Activated CD4-positive, alpha-beta T cell treated with anti-CD3 and anti-CD28 coated beads, Interleukin-2, Interleukin-4, amounts not matched to agents 100 ng/mL and 50 ng/mL, durations not matched to agents 16 hours and 8 hours (primary cell): Measurements from ENCODE around the gene GSG1L.

Experiments
- DNase-seq: peaks from one replicate; pipeline ENCODE4 v3.0.0-alpha.2; 2020; ENCODE audit warnings: low spot score

Gene GSG1L

DNA sequence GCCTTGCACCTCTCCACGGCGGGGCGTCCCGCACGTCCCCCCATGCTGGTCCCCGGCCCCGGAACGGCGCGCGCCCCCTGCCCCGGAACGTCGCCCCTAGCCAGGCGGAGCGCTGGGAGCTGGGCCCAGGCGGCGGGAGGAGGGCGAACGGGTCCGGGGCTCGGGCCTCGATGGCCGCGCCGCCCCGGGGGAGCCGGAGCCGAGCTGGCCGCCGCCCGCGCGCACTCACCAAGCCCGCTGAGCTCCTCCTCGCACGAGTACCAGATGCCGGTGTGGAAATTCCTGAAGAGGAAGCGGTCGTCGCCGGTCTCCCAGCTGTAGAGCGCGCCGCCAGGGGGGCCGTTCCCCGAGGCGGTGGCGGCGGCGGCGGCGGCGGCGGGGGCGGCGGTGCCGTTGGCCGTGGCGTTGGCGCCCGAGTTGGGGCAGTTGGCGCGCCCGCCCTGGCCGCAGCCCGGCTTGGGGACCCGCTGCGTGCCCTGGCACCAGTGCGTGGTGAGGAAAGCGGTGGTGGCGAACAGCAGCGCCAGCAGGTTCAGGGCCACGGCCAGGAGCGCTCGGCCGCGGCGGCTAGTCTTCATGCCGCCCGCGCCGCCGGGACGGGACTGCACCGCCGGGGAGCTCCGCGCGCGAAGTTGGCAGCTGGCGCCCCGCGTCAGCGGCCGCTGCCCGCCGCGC, 530 bp downstream of the GSG1L start:
- no peak for DNase-seq

DNA sequence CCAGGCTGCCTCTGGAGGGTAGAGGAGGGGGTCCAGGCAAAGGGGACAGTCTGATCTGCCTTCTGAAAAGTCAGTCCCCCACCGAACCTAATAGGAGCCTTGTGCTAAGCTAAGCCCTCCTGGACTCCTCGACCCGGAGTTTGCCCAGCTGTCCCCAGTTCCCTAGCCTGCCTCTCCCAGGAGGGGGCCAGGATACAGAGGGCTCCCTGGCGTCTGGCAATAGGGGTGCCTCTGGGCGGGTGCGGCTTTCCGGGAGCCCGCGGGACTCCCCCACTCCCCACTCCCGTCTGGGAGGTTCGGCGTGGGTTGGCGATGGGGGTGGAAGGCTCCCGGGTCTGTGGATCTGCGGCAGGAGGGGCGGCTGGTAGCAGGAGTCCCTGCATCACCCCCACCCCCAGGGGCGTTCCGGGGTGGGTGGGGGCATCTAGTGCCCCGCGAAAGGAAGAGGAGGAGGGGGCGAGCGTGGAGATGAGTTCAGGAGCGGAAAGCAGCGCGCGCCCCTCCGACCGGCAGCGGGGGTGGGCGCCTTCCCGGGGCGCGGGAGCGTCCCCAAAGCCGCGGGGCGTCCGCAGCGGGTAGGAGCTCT, 1.2 kb downstream of the GSG1L start:
- no peak for DNase-seq

GRCh38 chr16:28061352-28062101, 2.0 kb downstream of the GSG1L start:
- no peak for DNase-seq

DNA sequence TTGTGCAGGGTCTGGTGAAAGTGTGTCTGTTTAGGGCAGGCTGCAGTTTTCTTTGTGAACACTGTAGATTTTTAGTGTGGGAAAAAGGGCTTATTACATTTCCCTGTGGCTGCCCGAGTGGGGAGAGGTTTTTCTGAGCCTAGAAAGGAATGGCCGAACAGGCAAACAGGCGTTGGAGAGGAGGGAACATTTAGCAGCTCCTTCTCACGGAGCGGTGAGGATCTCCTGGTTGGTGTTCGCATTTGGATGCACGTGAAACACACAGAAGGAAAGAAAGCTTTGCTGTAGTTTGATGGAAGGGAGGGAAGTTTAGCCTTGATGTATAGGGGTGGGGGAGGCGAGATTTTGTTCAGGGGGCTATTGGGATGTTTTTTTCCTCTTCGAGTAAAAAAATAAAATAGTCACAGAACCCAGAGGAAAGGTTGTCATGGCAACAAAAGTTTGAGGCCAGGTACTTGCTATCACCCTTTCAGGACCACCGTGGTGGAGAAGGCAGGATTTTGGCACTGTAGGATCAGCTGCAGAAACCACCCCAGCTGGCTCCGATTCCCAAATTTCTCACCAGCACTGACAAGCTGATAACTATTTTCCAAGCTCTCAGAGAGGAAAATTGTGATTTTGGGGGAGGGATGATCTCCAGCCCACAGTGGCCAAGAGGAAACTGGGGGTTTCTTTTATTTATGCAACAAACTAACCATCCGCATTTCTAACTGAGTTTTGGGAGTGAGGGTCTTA, 3.5 kb downstream of the GSG1L start:
- no peak for DNase-seq

DNA sequence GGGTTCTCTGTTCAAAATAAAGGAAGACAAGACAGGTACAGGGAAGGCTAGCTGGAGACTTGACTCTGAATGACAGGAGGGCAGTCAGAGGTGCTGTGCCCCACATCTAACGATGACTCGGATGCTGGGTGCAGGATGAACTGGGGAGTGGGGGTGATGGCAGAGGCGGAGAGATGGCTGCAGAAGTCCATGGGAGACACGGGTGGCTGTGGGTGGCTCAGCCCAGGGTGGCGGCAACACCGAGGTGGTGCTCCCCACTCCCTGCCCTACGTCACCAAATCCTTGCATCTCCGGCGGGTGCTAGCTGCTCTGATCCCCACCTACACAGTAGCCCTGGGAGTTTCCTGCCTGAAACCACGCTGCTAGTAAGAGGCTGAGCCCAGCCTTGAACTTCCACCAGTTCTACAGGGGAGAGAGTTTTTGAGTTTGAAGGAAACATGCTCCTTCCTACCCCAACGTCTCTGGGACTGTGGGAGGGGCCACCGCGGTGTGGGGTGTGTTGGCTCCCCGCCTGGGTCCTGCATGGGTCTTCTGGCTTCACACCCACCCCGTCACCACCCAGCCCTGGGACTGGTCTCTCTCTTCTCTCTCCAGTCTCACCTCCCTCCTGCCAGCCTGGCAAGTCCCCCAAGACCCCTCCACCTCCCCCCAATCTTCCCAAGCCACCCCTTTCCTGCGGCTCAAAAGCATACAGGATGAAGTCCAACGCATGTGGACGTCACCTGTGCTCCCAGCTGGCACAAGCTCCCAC, 4.5 kb downstream of the GSG1L start:
- DNase-seq: no peak

- no peak for DNase-seq
These were observed 5.6 kb downstream of the GSG1L start for GRCh38 chr16:28057949-28058348.

DNA sequence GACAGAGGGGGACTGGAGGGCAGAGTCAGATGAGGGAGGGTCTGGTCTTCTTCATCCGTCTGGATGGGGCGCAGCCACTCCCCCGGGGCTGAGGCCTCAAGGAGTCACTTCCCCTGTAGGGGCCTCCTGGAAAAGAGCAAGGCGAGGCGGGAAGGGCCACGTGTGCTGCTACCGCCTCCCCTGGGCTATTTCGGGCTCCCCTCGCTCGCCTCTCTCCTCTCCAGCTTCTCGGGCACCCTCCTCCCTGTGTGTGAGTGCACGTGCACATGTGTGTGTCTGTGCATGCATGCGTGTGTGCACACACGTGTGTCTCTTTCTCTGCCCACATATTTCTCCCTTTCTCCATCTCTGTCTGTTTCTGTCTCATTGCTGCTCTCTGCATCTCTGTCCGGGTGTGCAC, 10.1 kb downstream of the GSG1L start:
- DNase-seq: no peak

DNA sequence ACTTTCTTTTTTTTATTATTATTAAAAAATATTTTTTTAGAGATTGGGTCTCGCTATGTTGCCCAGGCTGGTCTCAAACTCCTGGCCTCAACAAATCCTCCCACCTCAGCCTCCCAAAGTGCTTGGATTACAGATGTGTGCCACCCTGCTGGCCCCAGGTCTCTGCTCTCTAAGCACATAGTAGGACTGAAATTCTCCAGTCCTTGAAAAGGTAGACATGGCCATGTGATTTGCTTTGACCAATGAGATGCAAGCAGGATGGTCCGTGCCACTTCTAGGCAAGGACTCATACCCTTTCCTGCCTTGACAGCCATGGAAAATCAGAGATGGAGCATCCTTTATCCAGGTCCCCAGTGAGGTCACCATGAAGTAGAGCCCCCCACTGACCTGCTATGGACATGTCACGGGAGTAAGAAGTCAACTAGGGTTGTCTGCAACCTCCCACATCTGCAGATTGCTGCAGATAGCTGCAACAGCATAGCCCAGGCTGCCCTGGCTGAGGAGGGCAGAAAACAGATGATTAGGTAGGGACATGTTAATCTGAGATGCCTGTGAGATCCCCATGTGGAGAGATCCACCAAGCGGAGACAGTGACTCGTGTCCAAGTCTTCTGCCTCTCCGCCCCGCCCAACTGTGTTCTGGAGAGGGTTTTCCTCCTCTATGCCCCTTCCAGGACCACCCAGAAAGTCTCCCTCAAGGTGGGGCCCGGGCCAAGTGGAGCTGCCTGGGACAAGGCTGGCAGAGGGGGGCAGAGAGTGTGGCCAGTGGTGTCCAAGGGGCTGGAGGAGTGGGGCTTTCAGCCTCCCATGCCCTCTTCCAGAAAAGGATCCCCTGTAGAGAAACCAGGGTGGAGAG, 11.0 kb downstream of the GSG1L start:
- DNase-seq: no peak

DNA sequence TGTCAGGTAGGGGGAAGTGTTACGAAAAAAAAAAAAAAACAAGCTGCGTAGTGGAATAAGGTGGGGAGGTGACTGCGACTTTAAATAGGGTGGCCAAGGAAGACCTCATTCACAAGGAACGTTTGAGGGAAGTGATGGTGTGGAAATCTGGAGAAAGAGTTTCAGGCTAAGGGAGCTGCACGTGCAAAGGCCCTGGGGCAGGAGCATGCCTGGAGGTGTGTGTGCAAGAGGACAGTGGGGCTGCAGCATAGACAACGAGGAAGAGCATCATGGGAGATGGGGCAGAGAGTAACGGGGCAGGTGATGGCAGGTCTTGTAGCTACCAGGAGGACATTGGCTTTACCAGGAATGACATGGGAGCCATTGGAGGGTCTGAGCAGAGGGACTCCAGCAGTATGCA, 12.0 kb downstream of the GSG1L start:
- DNase-seq: no peak

- no peak for DNase-seq
These were observed 20.7 kb downstream of the GSG1L start for GRCh38 chr16:28042811-28043210.

GRCh38 chr16:28041615-28042014, 21.9 kb downstream of the GSG1L start:
- DNase-seq: no peak

- no peak for DNase-seq
These were observed 23.5 kb downstream of the GSG1L start for GRCh38 chr16:28040039-28040438.

DNA sequence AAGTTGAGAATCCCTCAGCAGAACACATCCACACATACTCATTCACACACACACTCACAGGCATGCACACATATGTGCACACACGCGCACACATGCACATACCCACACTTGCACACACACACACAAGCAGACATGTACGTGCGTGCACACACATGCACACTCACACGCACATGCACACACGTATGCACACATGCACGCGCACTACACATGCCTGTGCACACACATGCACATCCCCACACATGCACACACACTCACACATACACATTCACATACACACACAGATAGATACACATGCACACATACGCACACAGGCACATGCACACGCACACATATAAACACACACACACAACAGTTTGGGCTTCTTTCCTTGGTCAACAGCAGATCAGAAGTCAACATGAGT, 24.0 kb downstream of the GSG1L start:
- no peak for DNase-seq

GRCh38 chr16:28038409-28038808, 25.1 kb downstream of the GSG1L start:
- no peak for DNase-seq

- DNase-seq: no peak
These were observed 27.6 kb downstream of the GSG1L start for GRCh38 chr16:28035866-28036393.

DNA sequence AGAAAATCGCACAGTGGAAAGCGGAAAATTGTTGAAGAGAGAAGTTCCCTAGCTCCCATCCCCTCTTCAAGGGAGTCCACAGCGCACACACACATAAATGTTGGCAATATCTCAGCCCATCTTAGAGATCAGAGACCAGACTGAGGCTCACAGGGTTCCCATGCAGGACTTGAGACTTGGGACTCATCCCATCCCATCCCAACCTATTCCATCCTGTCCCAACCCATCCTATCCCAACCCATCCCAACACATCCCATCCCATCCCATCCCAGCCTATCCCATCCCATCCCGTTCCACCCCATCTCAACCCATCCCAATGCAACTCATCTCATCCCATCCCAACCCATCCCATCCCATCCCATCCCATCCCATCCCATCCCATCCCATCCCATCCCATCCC, 29.6 kb downstream of the GSG1L start:
- no peak for DNase-seq

- DNase-seq: no peak
These were observed 34.0 kb downstream of the GSG1L start for GRCh38 chr16:28029387-28030002.

DNA sequence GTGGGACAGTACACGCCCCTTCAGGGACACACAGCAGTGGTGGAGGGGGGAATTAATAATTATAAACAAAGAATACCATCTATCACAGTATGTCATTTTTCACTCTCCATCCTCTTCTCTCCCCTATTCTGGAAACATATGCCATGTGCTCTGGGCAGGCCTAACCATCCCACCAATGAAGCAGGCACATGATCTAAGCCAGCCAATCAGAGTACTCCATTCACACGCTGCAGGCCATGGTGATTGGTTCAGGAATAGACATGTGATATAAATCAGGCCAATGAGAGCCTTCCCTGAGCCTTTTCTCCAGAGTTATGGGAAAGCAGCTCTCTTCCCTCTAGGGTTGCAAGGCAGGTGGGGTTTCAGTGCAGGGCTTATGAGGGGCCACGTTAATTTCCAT, 36.5 kb downstream of the GSG1L start:
- DNase-seq: no peak

DNA sequence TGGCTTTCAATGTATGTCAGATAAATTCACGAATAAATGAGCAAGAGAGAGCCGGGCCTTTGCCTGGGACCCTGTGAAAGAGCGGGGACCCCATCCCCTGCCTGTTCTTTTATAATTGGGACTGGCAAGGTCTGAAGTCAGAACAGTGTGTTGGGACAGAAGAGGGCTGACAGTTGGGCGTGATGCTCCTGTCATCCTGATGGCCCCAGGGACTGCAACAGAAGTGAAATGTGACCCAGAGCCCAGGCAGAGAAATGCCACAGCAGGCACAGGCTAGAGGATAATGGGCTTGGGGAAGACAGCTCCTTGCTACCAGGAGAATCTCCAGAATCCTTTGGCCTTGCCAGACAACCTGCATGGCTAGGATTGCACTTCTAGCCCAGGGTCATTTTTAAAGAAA, 37.9 kb downstream of the GSG1L start:
- DNase-seq: no peak

DNA sequence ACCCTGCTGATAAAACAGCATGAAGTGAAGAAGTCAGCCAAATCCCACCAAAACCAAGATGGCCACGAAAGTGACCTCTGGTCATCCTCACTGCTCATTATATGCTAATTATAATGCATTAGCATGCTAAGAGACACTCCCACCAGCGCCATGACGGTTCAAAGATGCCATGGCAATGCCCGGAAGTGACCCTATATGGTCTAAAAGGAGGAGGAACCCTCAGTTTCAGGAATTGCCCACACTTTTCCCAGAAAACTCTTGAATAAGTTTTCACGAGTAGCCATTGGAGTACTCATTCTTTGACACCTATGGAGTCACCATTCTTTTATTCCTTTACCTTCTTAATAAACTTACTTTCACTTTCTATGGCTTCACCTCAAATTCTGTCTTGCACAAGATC, 44.3 kb downstream of the GSG1L start:
- no peak for DNase-seq
